Caco-2 (cell line): Measurements from ENCODE around the gene MRPS10. TPM values are rescaled to one million over a fixed set of nuclear protein-coding genes. Genes with fewer than 3 reads are reported as not detected.

Experiments
- BruUV-seq: library from RNA; stranded (reverse); fragments of 400-500 nt; replicated peaks from 2 replicates; lab custom pipeline; 2021; lab: Mats Ljungman, UMichigan
- CTCF ChIA-PET: fragments of 300-600 bp; sonication (Branson Sonifier 250); formaldehyde crosslinking; loops from one replicate; lab custom pipeline; 2022; ENCODE audit warnings: antibody characterized with exemption; lab: Charles Lee
- POLR2A ChIA-PET: fragments of 300-600 bp; sonication (Branson Sonifier 250); formaldehyde crosslinking; loops from one replicate; lab custom pipeline; 2022; ENCODE audit warnings: antibody characterized with exemption; lab: Charles Lee
- DNase-seq, 2 experiments: peaks; one replicate each; pipeline versions ENCODE4 v3.0.0 to v3.0.0-alpha.2; 2020 to 2022
- H3K27me3 ChIP-seq: replicated peaks from 2 replicates; pipeline ENCODE4 v1.6.0; 2011; ENCODE audit warnings: low read length; ENCODE audit not compliant: control insufficient read depth, insufficient read depth
- H3K36me3 ChIP-seq: 2 replicates; pipeline ENCODE4 v1.5.1; 2011; ENCODE audit warnings: low read length; ENCODE audit not compliant: control insufficient read depth, insufficient read depth
- H3K4me1 ChIP-seq: fragments of 250-450 bp; sonication (Bioruptor Pico); 2 replicates; pipeline ENCODE4 v1.5.1; 2020; ENCODE audit warnings: mild to moderate bottlenecking
- H3K4me3 ChIP-seq: 2 replicates; pipeline ENCODE4 v1.5.1; 2011; ENCODE audit warnings: low read depth, mild to moderate bottlenecking, control low read depth, low read length
- H3K9me3 ChIP-seq: fragments of 250-450 bp; sonication (Bioruptor Pico); 2 replicates; pipeline ENCODE4 v1.5.1; 2020; ENCODE audit warnings: mild to moderate bottlenecking, moderate library complexity
- H3K27ac Mint-ChIP-seq: one replicate; pipeline ENCODE4 v1.8.0; 2022; ENCODE audit warnings: mixed read lengths; ENCODE audit not compliant: unreplicated experiment
- H3K27me3 Mint-ChIP-seq: one replicate; pipeline ENCODE4 v1.8.0; 2022; ENCODE audit warnings: mixed read lengths; ENCODE audit not compliant: insufficient read depth, unreplicated experiment
- H3K36me3 Mint-ChIP-seq: one replicate; pipeline ENCODE4 v1.8.0; 2022; ENCODE audit warnings: mild to moderate bottlenecking, mixed read lengths; ENCODE audit not compliant: insufficient read depth, unreplicated experiment
- H3K4me1 Mint-ChIP-seq: one replicate; pipeline ENCODE4 v1.8.0; 2022; ENCODE audit warnings: low read depth, mixed read lengths; ENCODE audit not compliant: unreplicated experiment
- H3K4me3 Mint-ChIP-seq: one replicate; pipeline ENCODE4 v1.8.0; 2022; ENCODE audit warnings: mild to moderate bottlenecking, moderate library complexity, mixed read lengths; ENCODE audit not compliant: unreplicated experiment
- H3K9me3 Mint-ChIP-seq: one replicate; pipeline ENCODE4 v1.8.0; 2022; ENCODE audit warnings: mixed read lengths; ENCODE audit not compliant: unreplicated experiment
- CTCF ChIP-seq, 2 experiments: fragments of 200-600 bp in 1 of 2; IDR thresholded peaks; 1 replicate in 1 of 2; 2 replicates in 1 of 2; pipeline versions ENCODE4 v1.5.1 to v1.8.0; 2011 to 2022; ENCODE audit warnings: antibody characterized with exemption in 1 of 2, control low read depth in 1 of 2, inconsistent platforms in 1 of 2, low read depth in 1 of 2, low read length in 1 of 2, mild to moderate bottlenecking in 1 of 2, moderate library complexity in 1 of 2; ENCODE audit not compliant: insufficient read depth in 1 of 2, severe bottlenecking in 1 of 2, unreplicated experiment in 1 of 2
- intact Hi-C: fragments of 100-400 bp; cut with micrococcal nuclease; formaldehyde crosslinking; loops from one replicate; pipeline ENCODE4 v1.10.0; 2022; ENCODE audit not compliant: unreplicated experiment
- total RNA-seq: library from RNA; stranded (reverse); gene quantifications from 2 replicates; pipeline ENCODE4 v1.2.3, GENCODE V29; 2022

Gene MRPS10
- total RNA-seq, 1 experiment from 2014 or later, result 38.6 TPM

DNA sequence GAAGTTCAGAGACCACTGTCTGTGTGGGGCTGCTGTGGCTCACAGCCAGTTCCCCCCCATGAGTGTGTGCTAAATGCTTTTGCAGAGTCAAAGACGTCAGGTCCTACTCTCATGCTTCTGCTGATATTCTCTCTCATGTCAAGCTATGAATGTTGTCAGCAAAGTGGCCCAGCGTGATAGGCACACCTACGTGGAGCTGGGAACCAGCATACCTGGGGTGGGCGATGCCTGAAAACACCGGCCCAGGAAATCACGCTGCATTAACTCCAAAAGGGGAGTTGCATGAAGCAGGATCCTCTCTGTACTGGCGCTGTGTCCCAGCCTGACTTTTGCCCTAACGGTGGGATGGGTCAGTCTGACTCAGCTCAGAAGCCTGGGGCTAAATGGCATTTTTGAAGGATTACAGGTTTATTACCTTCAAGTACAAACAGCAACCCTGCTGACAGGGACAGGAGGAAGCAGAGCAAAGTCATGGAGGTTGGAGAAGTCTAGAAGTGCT, 9.0 kb upstream of the MRPS10 start:
- peak overlapping the region; percentile 68 for H3K4me3 Mint-ChIP-seq
- Histone ChIP-seq H3K4me1 (peaks cover 40% of the 10 kb centered on the region), H3K27me3 (no peaks in the 10 kb centered on the region), H3K9me3 (no peaks in the 10 kb centered on the region), H3K4me3 (peak overlapping the region; percentile 14), H3K36me3 (no peaks in the 10 kb centered on the region; the same call in 1 of the 2 replicates)
- ChIA-PET POLR2A (interaction anchor here (0.5 to 1.8 kb wide), 4 partner anchors 33 to 556 kb away, joined by 3 to 13 read pairs (median 4); partner anchors contain the start of gene C6orf132), CTCF (interaction anchor here (0.7 to 1.9 kb wide), 4 partner anchors 12 to 321 kb away, joined by 3 to 15 read pairs (median 6); no protein-coding TSS in a partner anchor)
- no TSS peak for BruUV-seq
- peaks cover 39% of the 10 kb centered on the region for H3K4me1 Mint-ChIP-seq
- no peaks in the 10 kb centered on the region for H3K9me3 Mint-ChIP-seq
- peaks cover 2% of the 10 kb centered on the region for H3K36me3 Mint-ChIP-seq
- H3K27ac Mint-ChIP-seq, result peak overlapping the region; percentile 76
- DNase-seq, result peak; percentile 89 to 92
- no peaks in the 10 kb centered on the region for H3K27me3 Mint-ChIP-seq
- TF ChIP-seq CTCF (IDR thresholded peaks at IDR 0.05; ENCODE audit: insufficient read depth in 1 of 2, low read depth in 1 of 2, low read length in 1 of 2, severe bottlenecking in 1 of 2, unreplicated experiment in 1 of 2), result no peak
- intact Hi-C loops, result loop anchor here (1.0 kb wide), 1 partner anchor 9 kb away; the partner anchor contains the start of gene MRPS10

DNA sequence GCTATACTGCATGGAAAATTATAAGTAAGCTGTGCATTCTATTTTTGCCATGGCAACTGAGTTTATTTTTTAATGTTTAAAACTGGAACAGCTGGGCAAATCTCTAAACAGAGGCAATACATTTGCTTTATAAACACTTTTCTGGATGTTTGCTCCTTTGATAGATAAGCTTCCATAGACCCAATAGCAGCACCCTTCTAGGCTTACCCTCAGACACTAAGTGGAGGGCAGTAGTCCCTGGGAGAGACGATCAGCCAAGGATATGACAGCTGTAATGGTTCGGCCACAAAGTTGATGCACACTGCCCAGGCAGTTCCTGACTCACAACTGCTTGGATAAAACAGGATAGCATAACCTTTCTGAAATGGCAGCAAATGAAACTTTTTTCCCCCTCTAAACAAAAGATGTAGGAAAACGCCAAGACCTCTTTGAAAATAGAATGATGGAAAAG, 8.5 kb upstream of the MRPS10 start:
- CTCF ChIA-PET, result interaction anchor here (1.3 to 1.9 kb wide), 2 partner anchors 11 to 34 kb away, joined by 7 to 15 read pairs; no protein-coding TSS in a partner anchor
- Mint-ChIP-seq H3K9me3 (no peaks in the 10 kb centered on the region), H3K27ac (peak overlapping the region; percentile 76), H3K27me3 (no peaks in the 10 kb centered on the region), H3K36me3 (peaks cover 4% of the 10 kb centered on the region), H3K4me1 (peaks cover 39% of the 10 kb centered on the region), H3K4me3 (peak overlapping the region; percentile 68)
- intact Hi-C loops, result no loop called here
- TF ChIP-seq CTCF (IDR thresholded peaks at IDR 0.05; ENCODE audit: insufficient read depth in 1 of 2, low read depth in 1 of 2, low read length in 1 of 2, severe bottlenecking in 1 of 2, unreplicated experiment in 1 of 2), result no peak
- no peak overlapping the region; the same call in none of the 2 replicates for H3K4me3 ChIP-seq
- POLR2A ChIA-PET, result interaction anchor here (0.5 to 1.8 kb wide), 3 partner anchors 84 to 226 kb away, joined by 3 to 13 read pairs (median 5); partner anchors contain the start of genes C6orf132 and TRERF1
- TSS peak; percentile 82 for BruUV-seq
- no peaks in the 10 kb centered on the region for H3K9me3 ChIP-seq
- H3K27me3 ChIP-seq, result no peaks in the 10 kb centered on the region
- DNase-seq, result peak in 1 of 2 experiments; percentile 18
- peaks cover 40% of the 10 kb centered on the region for H3K4me1 ChIP-seq
- H3K36me3 ChIP-seq, result no peaks in the 10 kb centered on the region; the same call in 1 of the 2 replicates

DNA sequence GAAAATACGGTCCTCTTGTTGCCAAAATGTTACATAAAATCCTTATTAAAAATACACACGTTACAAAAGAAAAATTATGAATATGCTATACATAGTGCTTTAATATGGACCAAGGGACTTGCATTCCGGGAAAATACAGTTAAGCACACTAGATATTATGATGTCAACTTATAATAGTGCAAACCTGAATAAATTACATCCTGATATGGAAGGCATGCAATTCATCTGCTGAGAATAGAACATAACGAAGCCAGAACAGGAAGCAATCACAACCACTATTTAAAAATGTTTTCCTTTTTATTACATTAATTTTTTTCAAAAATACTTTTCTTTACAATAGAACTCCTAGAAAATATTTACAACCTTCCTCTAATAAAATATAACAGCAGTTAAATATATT, 7.8 kb upstream of the MRPS10 start:
- DNase-seq, result no peak
- Mint-ChIP-seq H3K4me1 (peaks cover 39% of the 10 kb centered on the region), H3K4me3 (peak overlapping the region; percentile 68), H3K9me3 (no peaks in the 10 kb centered on the region), H3K27ac (peak overlapping the region; percentile 76), H3K36me3 (peaks cover 4% of the 10 kb centered on the region), H3K27me3 (no peaks in the 10 kb centered on the region)
- Histone ChIP-seq H3K4me1 (peaks cover 40% of the 10 kb centered on the region), H3K4me3 (no peak overlapping the region), H3K27me3 (no peaks in the 10 kb centered on the region), H3K36me3 (no peaks in the 10 kb centered on the region; the same call in 1 of the 2 replicates), H3K9me3 (no peaks in the 10 kb centered on the region)
- intact Hi-C loops, result no loop called here
- ChIA-PET POLR2A (no interaction called here), CTCF (no interaction called here)
- BruUV-seq, result no TSS peak
- TF ChIP-seq CTCF (IDR thresholded peaks at IDR 0.05; ENCODE audit: insufficient read depth in 1 of 2, low read depth in 1 of 2, low read length in 1 of 2, severe bottlenecking in 1 of 2, unreplicated experiment in 1 of 2), result no peak
